Neural progenitor cell (in vitro differentiated cells): ENCODE data around the gene TEP1. TPM values are rescaled to one million over a fixed set of nuclear protein-coding genes. Genes with fewer than 3 reads are reported as not detected.

Source experiments
- DNase-seq: peaks from one replicate; pipeline ENCODE4 v3.0.0-alpha.2; 2016; ENCODE audit warnings: low spot score
- H2AFZ ChIP-seq: fragments of 200-600 bp; sonication (generic); replicated peaks from 2 replicates; pipeline ENCODE4 v1.6.1; 2016; ENCODE audit warnings: antibody characterized with exemption
- H3F3A ChIP-seq: fragments of 200-600 bp; sonication (generic); 2 replicates; pipeline ENCODE4 v1.6.1; 2016; ENCODE audit warnings: antibody characterized with exemption, low read depth
- H3K27ac ChIP-seq: fragments of 200-600 bp; sonication (generic); 2 replicates; pipeline ENCODE4 v1.5.1; 2016; ENCODE audit warnings: mild to moderate bottlenecking
- H3K27me3 ChIP-seq: fragments of 200-600 bp; sonication (generic); 2 replicates; pipeline ENCODE4 v1.6.1; 2016; ENCODE audit warnings: mild to moderate bottlenecking, moderate library complexity
- H3K36me3 ChIP-seq: fragments of 200-600 bp; sonication (generic); 2 replicates; pipeline ENCODE4 v1.5.1; 2016
- H3K4me1 ChIP-seq: fragments of 200-600 bp; sonication (generic); 2 replicates; pipeline ENCODE4 v1.6.1; 2016; ENCODE audit warnings: mixed run types
- H3K4me2 ChIP-seq: fragments of 200-600 bp; sonication (generic); 2 replicates; pipeline ENCODE4 v1.6.1; 2016
- H3K4me3 ChIP-seq: fragments of 200-600 bp; sonication (generic); 2 replicates; pipeline ENCODE4 v1.5.1; 2016
- H3K79me2 ChIP-seq: fragments of 200-600 bp; sonication (generic); 2 replicates; pipeline ENCODE4 v1.6.1; 2016; ENCODE audit warnings: low read depth
- H3K9ac ChIP-seq: fragments of 200-600 bp; sonication (generic); 2 replicates; pipeline ENCODE4 v1.6.1; 2016
- H3K9me3 ChIP-seq: fragments of 200-600 bp; sonication (generic); 2 replicates; pipeline ENCODE4 v1.5.1; 2016; ENCODE audit warnings: low read depth
- H4K20me1 ChIP-seq: fragments of 200-600 bp; sonication (generic); 2 replicates; pipeline ENCODE4 v1.6.1; 2016; ENCODE audit warnings: low read depth
- H3K27ac Mint-ChIP-seq: 3 replicates; pipeline ENCODE4 v1.8.0; 2021; ENCODE audit warnings: mixed read lengths
- H3K27me3 Mint-ChIP-seq: 2 replicates; pipeline ENCODE4 v1.8.0; 2022; ENCODE audit warnings: low read depth, mild to moderate bottlenecking, inconsistent platforms, moderate library complexity, mixed read lengths; ENCODE audit not compliant: insufficient read depth
- H3K36me3 Mint-ChIP-seq: 3 replicates; pipeline ENCODE4 v1.8.0; 2021; ENCODE audit warnings: mixed read lengths
- H3K4me1 Mint-ChIP-seq: 3 replicates; pipeline ENCODE4 v1.8.0; 2021; ENCODE audit warnings: mixed read lengths
- H3K4me3 Mint-ChIP-seq: 3 replicates; pipeline ENCODE4 v1.8.0; 2021; ENCODE audit warnings: mild to moderate bottlenecking, moderate library complexity, mixed read lengths
- H3K9me3 Mint-ChIP-seq: 3 replicates; pipeline ENCODE4 v1.8.0; 2020; ENCODE audit warnings: mixed read lengths
- EZH2 ChIP-seq: fragments of 200-600 bp; sonication (generic); IDR thresholded peaks from 2 replicates; pipeline ENCODE4 v1.6.1; 2017; ENCODE audit warnings: antibody characterized with exemption, mild to moderate bottlenecking, moderate library complexity
- EZH2phosphoT487 ChIP-seq: fragments of 200-600 bp; sonication (generic); IDR thresholded peaks from 2 replicates; pipeline ENCODE4 v1.6.1; 2017; ENCODE audit warnings: antibody characterized with exemption
- total RNA-seq: library from RNA; depleted of rRNA; stranded (reverse); fragments of >200 nt; gene quantifications from 2 replicates; pipeline ENCODE4 v1.2.3, GENCODE V29; 2015; ENCODE audit warnings: low replicate concordance
- TF ChIP-seq, protein P1 (sequence below): fragments of 200-600 bp; sonication (generic); IDR thresholded peaks from 2 replicates; pipeline ENCODE4 v1.5.1; 2017; ENCODE audit warnings: antibody characterized with exemption, mild to moderate bottlenecking

Gene TEP1
- total RNA-seq, 1 donor from 2014 or later: 19.8 TPM

DNA sequence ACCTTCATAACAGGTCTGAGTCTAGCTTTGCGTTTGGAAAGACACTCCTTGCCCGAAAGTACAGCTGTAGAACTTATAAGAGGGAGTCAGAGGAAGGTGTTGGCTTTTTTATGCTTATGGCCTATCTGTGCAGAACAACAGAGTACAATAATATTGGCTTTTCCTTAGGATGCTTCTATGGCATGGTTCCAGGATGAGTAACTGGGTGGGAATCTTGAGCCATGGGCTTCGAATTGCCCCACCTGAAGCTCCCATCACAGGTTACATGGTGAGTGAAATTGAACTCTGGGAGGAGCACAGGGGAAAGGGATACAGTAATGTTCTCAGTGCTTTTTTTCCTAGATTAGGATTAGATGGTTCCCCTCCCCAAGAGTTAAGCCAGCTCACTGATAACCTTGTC lies 56.9 kb downstream of the TEP1 start:
- Histone ChIP-seq H2AFZ (no peak overlapping the region), H3K4me3 (no peak overlapping the region), H3K36me3 (peaks cover 25% of the 10 kb centered on the region), H3K27ac (no peak overlapping the region), H3K27me3 (no peaks in the 10 kb centered on the region), H3K79me2 (no peaks in the 10 kb centered on the region), H3K9me3 (no peaks in the 10 kb centered on the region), H3F3A (peaks cover 11% of the 10 kb centered on the region), H3K9ac (no peak overlapping the region), H3K4me2 (no peak overlapping the region), H4K20me1 (no peaks in the 10 kb centered on the region), H3K4me1 (no peaks in the 10 kb centered on the region)
- Mint-ChIP-seq H3K36me3 (peaks cover 40% of the 10 kb centered on the region), H3K27me3 (no peaks in the 10 kb centered on the region), H3K9me3 (no peaks in the 10 kb centered on the region), H3K27ac (no peak overlapping the region), H3K4me3 (no peak overlapping the region), H3K4me1 (no peaks in the 10 kb centered on the region)
- no peak for TF ChIP-seq EZH2
- TF ChIP-seq EZH2phosphoT487: no peak
- TF ChIP-seq, protein P1, sequence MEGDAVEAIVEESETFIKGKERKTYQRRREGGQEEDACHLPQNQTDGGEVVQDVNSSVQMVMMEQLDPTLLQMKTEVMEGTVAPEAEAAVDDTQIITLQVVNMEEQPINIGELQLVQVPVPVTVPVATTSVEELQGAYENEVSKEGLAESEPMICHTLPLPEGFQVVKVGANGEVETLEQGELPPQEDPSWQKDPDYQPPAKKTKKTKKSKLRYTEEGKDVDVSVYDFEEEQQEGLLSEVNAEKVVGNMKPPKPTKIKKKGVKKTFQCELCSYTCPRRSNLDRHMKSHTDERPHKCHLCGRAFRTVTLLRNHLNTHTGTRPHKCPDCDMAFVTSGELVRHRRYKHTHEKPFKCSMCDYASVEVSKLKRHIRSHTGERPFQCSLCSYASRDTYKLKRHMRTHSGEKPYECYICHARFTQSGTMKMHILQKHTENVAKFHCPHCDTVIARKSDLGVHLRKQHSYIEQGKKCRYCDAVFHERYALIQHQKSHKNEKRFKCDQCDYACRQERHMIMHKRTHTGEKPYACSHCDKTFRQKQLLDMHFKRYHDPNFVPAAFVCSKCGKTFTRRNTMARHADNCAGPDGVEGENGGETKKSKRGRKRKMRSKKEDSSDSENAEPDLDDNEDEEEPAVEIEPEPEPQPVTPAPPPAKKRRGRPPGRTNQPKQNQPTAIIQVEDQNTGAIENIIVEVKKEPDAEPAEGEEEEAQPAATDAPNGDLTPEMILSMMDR: no peak
- no peak for DNase-seq

DNA sequence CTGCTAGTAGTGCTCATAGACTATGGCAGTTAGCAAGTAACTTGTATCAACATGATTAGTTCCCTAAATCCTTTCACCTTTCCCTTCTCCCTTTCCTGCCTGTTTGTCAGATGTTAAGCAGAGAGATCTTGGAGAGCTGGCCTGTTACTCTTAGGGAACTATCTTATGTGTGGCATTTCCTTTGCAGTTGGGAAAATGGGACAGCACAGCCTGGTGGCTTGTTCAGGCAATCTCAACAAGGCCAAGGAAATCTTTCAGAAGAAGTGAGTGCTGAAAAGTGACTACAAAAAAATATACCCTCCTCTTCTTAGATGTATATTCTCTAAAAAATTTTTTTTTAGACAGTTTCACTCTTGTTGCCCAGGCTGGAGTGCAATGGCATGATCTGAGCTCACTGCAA lies 62.4 kb downstream of the TEP1 start:
- no peak overlapping the region for H2AFZ ChIP-seq
- no peaks in the 10 kb centered on the region for H3K27me3 Mint-ChIP-seq
- no peak overlapping the region for H3K4me2 ChIP-seq
- peaks cover 42% of the 10 kb centered on the region for H3K36me3 Mint-ChIP-seq
- H3K79me2 ChIP-seq: no peaks in the 10 kb centered on the region
- DNase-seq: no peak
- H3K4me3 Mint-ChIP-seq: no peak overlapping the region
- H3K4me1 ChIP-seq: no peaks in the 10 kb centered on the region
- H3K9me3 Mint-ChIP-seq: no peaks in the 10 kb centered on the region
- no peak overlapping the region for H3K9ac ChIP-seq
- H3F3A ChIP-seq: no peaks in the 10 kb centered on the region
- no peak for TF ChIP-seq EZH2
- no peak for TF ChIP-seq EZH2phosphoT487
- TF ChIP-seq, protein P1: no peak
- H3K27me3 ChIP-seq: no peaks in the 10 kb centered on the region
- H3K9me3 ChIP-seq: no peaks in the 10 kb centered on the region
- H3K27ac Mint-ChIP-seq: no peak overlapping the region
- peaks cover 25% of the 10 kb centered on the region for H3K36me3 ChIP-seq
- no peaks in the 10 kb centered on the region for H4K20me1 ChIP-seq
- no peaks in the 10 kb centered on the region for H3K4me1 Mint-ChIP-seq
- no peak overlapping the region for H3K27ac ChIP-seq
- no peak overlapping the region for H3K4me3 ChIP-seq

DNA sequence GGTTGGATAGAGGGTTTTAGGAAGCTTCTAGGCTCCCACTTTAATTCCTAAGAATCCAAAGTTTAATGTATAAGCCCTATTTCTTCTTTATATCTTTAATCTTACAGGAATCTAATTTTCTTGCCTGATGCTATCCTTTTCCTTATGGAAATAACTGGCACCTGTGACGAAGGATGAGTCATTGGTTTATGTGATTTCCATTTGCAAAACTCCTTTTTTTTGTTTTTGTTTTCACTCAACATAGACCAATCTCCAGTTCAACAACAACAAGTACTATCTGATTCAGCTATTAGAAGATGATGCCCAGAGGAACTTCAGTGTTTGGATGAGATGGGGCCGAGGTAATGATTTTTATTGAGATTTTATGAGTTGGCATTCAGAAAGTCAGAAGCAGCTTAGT lies 63.0 kb downstream of the TEP1 start:
- no peaks in the 10 kb centered on the region for H3K9me3 ChIP-seq
- peaks cover 22% of the 10 kb centered on the region for H3K36me3 ChIP-seq
- H3K4me3 ChIP-seq: no peak overlapping the region
- H3K9ac ChIP-seq: no peak overlapping the region
- H3K4me1 Mint-ChIP-seq: no peaks in the 10 kb centered on the region
- no peak overlapping the region for H3K27ac Mint-ChIP-seq
- no peak overlapping the region for H3K4me2 ChIP-seq
- no peaks in the 10 kb centered on the region for H3K27me3 Mint-ChIP-seq
- no peak overlapping the region for H3K4me3 Mint-ChIP-seq
- H3K4me1 ChIP-seq: no peaks in the 10 kb centered on the region
- H3K27ac ChIP-seq: no peak overlapping the region
- TF ChIP-seq EZH2phosphoT487 (no peak), EZH2 (no peak)
- TF ChIP-seq, protein P1: no peak
- H3K79me2 ChIP-seq: peaks cover 1% of the 10 kb centered on the region
- H3K36me3 Mint-ChIP-seq: peaks cover 42% of the 10 kb centered on the region
- H4K20me1 ChIP-seq: no peaks in the 10 kb centered on the region
- no peak for DNase-seq
- H3F3A ChIP-seq: no peaks in the 10 kb centered on the region
- no peaks in the 10 kb centered on the region for H3K9me3 Mint-ChIP-seq
- H2AFZ ChIP-seq: no peak overlapping the region
- H3K27me3 ChIP-seq: no peaks in the 10 kb centered on the region
